PFSK-1 (cell line): ENCODE results near the gene UHRF1.

Experiments used
- POLR2AphosphoS5 ChIP-seq: IDR thresholded peaks from 2 replicates; pipeline ENCODE4 v1.6.1; 2012; ENCODE audit warnings: low read depth, mild to moderate bottlenecking, control low read depth, low read length, moderate library complexity
- TAF1 ChIP-seq: IDR thresholded peaks from 2 replicates; pipeline ENCODE4 v1.6.1; 2012; ENCODE audit warnings: low read length, control low read depth, borderline replicate concordance; ENCODE audit not compliant: insufficient read depth

GRCh38 chr19:4991996-4992698 lies 82.8 kb downstream of the UHRF1 start:
- TF ChIP-seq TAF1, result no peak
- TF ChIP-seq POLR2AphosphoS5, result no peak
